Fibroblast of skin of right biceps (primary cell): ENCODE data around the gene CNTN5.

Experiments
- DNase-seq: peaks from one replicate; pipeline ENCODE4 v3.0.0-alpha.2; 2013

CNTN5 gene

DNA sequence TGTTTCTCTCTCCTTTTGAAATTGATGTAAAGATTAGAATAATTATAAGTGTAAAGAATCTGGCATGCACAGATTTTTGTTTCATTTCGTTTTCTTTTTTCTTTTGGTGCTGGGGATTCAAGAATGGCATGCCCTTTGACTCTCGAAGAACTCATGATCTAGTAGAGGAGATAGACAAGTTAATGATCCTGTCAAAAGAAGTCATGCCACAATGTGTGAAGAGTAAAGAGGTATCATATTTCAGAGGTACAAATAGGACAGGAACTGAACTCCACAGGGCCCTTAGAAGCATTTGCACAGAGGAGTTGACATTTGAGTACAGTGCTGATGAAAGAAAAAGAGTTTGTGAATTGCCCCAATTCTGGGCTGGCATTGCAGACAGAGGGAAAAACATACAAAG is 958.3 kb downstream of the CNTN5 start:
- DNase-seq, result no peak

GRCh38 chr11:99987821-99988470 is 967.2 kb downstream of the CNTN5 start:
- DNase-seq, result no peak

DNA sequence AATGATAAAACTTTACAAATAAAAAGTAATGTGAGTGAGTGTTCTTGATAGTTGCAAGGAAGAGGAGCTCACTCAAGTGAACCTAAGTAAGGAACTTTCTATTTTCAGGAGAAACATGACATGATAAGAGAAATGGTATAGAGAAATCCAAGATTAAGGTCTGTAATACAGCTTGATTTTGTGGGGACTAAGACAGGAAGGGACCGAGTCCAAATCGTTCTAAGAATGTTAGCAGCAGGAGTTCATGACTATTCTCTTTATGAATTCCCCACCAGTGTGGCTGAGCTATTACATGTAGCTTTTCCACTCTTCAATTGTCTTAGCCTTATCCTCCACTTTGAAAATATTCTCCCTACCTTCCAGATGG is 967.7 kb downstream of the CNTN5 start:
- no peak for DNase-seq

GRCh38 chr11:100003985-100004384 is 983.2 kb downstream of the CNTN5 start:
- no peak for DNase-seq

DNA sequence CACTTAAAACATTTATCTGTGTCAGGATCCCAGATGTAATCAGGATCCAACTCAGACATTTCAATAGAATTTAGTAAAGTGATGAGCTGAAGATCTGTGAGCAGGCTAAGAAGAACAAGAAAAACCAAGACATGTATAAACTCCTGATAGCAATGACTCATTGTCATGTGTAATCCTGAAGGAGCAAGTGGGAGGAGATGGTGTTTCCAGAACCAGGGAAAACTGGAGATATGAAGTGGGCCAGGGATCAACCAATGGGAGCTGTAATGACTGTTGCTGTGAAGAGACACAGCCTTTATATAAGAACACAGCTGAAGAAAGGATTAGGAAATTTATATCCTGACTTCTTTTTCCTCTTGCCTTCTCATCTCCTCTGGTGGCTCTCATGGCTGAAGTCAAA is 983.8 kb downstream of the CNTN5 start:
- no peak for DNase-seq

- DNase-seq, result no peak
These were observed 987.7 kb downstream of the CNTN5 start for GRCh38 chr11:100008417-100008816.

DNA sequence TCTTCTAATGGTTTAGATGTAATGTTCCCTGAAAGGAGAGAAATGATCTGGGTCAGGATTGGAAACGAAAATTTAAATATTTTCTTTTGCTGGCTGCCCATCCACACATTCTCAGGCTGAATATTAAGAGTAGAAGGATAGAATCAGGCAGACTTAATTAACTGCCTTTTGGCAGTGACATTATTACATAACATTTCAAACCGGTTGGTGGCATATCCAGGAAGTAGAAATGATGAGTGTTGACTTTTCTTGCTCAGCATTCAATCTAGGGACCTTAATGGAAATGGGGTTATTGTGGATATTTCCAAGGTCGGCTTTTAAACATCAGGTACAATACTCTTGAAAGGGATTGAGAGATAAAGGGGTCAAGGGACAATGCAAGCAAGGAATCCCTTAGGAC is 989.0 kb downstream of the CNTN5 start:
- DNase-seq, result no peak

- no peak for DNase-seq
These were observed 989.6 kb downstream of the CNTN5 start for GRCh38 chr11:100010393-100010792.

GRCh38 chr11:100011697-100012096 is 990.9 kb downstream of the CNTN5 start:
- DNase-seq, result no peak

GRCh38 chr11:100013011-100013410 is 992.3 kb downstream of the CNTN5 start:
- DNase-seq, result no peak

DNA sequence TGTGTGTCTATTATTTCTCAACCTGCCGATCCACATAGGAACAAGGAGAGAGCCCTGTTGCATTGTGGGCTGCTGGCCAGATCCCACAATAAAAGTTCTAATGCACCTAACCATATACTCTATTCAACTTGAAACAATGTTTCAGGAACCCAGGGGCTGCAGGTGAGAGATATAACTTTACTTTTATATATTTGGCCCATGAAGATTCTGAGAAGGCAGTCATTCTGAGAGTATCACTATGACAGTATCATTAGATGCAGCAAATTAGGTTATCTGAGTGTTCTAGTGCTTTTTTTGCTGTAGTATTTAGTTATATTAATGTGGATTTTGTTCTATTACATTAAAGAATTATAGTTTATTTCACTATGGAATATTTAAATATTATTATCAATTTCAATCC is 1011.2 kb downstream of the CNTN5 start:
- no peak for DNase-seq

DNA sequence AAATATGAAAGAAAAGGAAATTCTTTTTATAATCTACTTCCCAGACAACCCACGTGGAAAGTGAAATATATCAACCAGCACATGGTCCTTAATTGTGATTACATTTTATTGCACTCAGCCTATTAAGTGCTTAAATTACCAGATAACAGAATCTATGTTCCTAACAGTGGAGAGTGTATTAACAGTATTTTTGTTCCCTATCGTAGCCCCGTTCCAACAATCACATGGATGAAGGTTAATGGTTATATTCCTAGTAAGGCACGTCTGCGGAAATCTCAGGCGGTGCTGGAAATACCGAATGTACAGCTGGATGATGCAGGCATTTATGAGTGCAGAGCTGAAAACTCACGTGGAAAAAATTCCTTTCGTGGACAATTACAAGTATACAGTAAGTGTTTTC is 1040.3 kb downstream of the CNTN5 start:
- DNase-seq, result no peak

DNA sequence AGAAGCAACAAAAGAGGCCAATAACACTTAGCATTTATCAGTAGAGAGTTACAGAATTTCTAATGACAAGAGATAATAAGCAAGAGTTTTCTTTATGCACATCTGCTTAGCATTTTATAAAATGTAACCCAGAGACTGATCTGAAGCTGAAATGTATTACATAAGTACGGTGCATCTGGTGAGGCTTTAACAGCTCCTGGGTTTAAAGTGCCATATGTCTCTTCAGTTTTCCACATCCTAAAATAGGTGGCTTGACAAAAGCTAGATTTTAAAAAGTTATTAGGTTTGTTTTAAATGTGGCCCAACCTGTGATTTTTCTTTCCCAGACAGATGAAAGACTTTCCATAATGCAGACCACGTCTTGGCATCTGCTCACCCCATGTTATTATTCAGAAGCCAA is 1045.7 kb downstream of the CNTN5 start:
- no peak for DNase-seq

DNA sequence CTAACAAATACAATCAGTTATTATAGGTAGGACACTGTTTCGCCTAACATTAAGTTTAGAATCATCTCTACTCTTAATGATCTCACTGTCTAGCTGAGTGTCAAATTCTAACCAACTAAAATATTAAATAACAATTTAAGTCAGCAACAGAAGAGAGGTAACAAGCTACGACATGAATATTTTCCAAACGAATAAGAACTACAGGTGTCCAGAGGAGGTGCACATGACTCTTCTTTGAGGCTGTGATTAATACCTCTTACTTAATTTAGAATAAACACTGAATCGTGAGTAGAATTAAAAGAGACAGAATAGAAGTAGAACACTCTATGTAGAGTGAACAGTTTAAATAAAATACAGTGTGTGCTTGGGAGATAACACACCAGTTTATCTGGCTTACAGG is 1047.4 kb downstream of the CNTN5 start:
- DNase-seq, result no peak

- no peak for DNase-seq
These were observed 1051.4 kb downstream of the CNTN5 start for GRCh38 chr11:100072131-100072530.

DNA sequence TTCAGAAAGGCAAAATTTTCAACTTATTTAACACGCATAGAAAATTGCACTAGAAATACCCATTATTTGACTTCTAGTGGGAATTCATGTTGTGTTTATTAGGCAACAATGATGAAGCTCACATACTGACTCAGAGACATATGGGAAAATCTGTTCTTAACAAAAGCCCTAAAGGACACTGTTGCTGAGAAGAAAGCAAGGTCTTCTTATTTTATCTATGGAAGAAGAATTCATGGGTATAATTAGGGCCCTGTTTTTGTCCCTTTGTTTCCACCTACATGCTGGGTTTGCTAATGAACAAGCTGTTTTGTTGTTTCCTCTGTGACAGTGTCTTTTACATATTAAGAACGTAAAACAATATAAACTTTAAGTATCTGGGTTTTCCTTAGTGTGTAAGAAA is 1059.6 kb downstream of the CNTN5 start:
- no peak for DNase-seq

DNA sequence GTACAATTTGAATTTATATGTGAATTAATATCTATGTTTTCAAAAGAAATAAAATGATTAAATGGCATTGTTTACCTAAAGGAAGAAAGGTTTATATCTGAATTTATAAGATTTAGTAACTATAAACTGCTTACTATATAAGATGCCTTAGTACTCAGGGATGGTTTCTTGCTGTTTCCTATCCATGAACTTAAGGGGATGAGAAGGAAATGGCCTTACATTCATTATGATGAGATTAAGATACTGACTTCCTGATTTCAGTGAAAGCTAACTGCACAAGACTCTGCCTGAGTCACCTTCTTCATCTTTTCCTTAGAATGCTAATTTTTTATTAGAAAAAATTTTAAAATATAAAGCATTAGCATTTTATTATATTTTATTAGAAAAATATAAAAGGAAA is 1060.1 kb downstream of the CNTN5 start:
- no peak for DNase-seq

DNA sequence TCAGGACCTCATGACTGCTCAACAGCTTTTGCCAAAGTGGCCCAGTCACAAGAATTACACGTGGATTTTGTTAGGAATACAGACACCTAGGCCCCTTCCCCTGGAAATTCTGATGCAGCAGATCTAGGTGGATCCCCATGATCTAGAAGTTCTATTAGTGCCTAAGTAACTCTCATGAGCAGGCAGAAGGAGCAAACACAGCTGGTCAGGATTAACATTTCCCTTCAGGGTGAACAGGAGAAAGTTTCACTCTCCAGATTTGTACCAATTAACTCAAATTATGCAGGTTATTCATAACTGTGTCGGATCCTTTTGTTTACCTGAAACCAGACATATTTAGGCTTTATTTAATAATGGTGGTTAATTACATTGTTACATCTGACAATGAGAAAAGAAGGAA is 1072.9 kb downstream of the CNTN5 start:
- DNase-seq, result no peak

GRCh38 chr11:100094121-100094865 is 1073.5 kb downstream of the CNTN5 start:
- no peak for DNase-seq

GRCh38 chr11:100095809-100096208 is 1075.1 kb downstream of the CNTN5 start:
- DNase-seq, result no peak

- no peak for DNase-seq
These were observed 1077.8 kb downstream of the CNTN5 start for GRCh38 chr11:100098560-100098959.

GRCh38 chr11:100105255-100105981 is 1084.7 kb downstream of the CNTN5 start:
- no peak for DNase-seq

- DNase-seq, result no peak
These were observed 1085.2 kb downstream of the CNTN5 start for GRCh38 chr11:100105982-100106358.

- DNase-seq, result no peak
These were observed 1098.4 kb downstream of the CNTN5 start for GRCh38 chr11:100119176-100119575.
